AG04449 (cell line): ENCODE results near the gene PRAMEF26.
"Not testable (repeated sequence)": the region's sequence is repeated elsewhere in the genome, so short reads cannot be mapped to it uniquely, and the experiment has no call there.

Experiments
- CTCF ChIA-PET: fragments of 350-600 bp; formaldehyde crosslinking; extraction: SDS; loops from one replicate; lab custom pipeline; 2021; ENCODE audit warnings: antibody characterized with exemption; lab: Yijun Ruan, JAX
- POLR2A ChIA-PET: fragments of 400-600, 350-600 bp; formaldehyde crosslinking; extraction: SDS; loops from one replicate; lab custom pipeline; 2020; ENCODE audit warnings: antibody characterized with exemption, inconsistent platforms; lab: Yijun Ruan, JAX
- DNase-seq: peaks from one replicate; pipeline ENCODE4 v3.0.0-alpha.2; 2010; ENCODE audit warnings: low read depth, low spot score
- H3K4me3 ChIP-seq: 2 replicates; pipeline ENCODE4 v1.5.1; 2011; ENCODE audit warnings: low read depth, mild to moderate bottlenecking, control low read depth, low read length

The PRAMEF26 gene

GRCh38 chr1:13155909-13156308 lies at the start of gene PRAMEF26:
TSS of gene PRAMEF26 (minus strand) at chr1:13156009. CDS start at chr1:13153095, 2,914 bp downstream.
- CTCF ChIA-PET, POLR2A ChIA-PET, DNase-seq, H3K4me3 ChIP-seq: not testable (repeated sequence)

GRCh38 chr1:13201309-13201708 lies 45.5 kb upstream of the PRAMEF26 start, which contains the start of gene PRAMEF13:
TSS of gene PRAMEF13 (minus strand) at chr1:13201409. CDS start at chr1:13199589, 1,820 bp downstream.
- H3K4me3 ChIP-seq, DNase-seq, CTCF ChIA-PET, POLR2A ChIA-PET: not testable (repeated sequence)

GRCh38 chr1:13171548-13171947 lies 15.7 kb upstream of the PRAMEF26 start, which contains the start of gene PRAMEF9:
TSS of gene PRAMEF9 (plus strand) at chr1:13171848. CDS start at chr1:13175281, 3,433 bp downstream.
- H3K4me3 ChIP-seq, POLR2A ChIA-PET, CTCF ChIA-PET, DNase-seq: not testable (repeated sequence)

GRCh38 chr1:13165531-13165930 lies 9.7 kb upstream of the PRAMEF26 start, which contains the start of gene HNRNPCL4:
TSS of gene HNRNPCL4 (minus strand) at chr1:13165631. CDS start at chr1:13165467, 164 bp downstream.
- CTCF ChIA-PET, POLR2A ChIA-PET, DNase-seq, H3K4me3 ChIP-seq: not testable (repeated sequence)

GRCh38 chr1:13116754-13117153 lies 39.1 kb downstream of the PRAMEF26 start, which contains the start of gene HNRNPCL2:
TSS of gene HNRNPCL2 (minus strand) at chr1:13116854. CDS start at chr1:13116400, 454 bp downstream.
- POLR2A ChIA-PET, H3K4me3 ChIP-seq, CTCF ChIA-PET, DNase-seq: not testable (repeated sequence)
